A172 (cell line): ENCODE data around the gene B4GALT3. TPM values are rescaled to one million over a fixed set of nuclear protein-coding genes. Genes with fewer than 3 reads are reported as not detected.

ENCODE experiments used
- DNase-seq: peaks from one replicate; pipeline ENCODE4 v3.0.0-alpha.2; 2015; ENCODE audit warnings: low spot score
- total RNA-seq: library from RNA; depleted of rRNA; stranded (reverse); fragments of >200 nt; shearing (Covaris generic); gene quantifications from 2 replicates; pipeline ENCODE4 v1.2.3, GENCODE V29; 2014

B4GALT3 gene
- total RNA-seq, 1 experiment from 2014 or later: 61.1 TPM

GRCh38 chr1:161188381-161188780 is 11.1 kb upstream of the B4GALT3 start:
- DNase-seq: no peak

GRCh38 chr1:161187311-161187710 is 10.0 kb upstream of the B4GALT3 start:
- no peak for DNase-seq

- DNase-seq: no peak
Measured at GRCh38 chr1:161185732-161186311, 8.5 kb upstream of the B4GALT3 start.

- DNase-seq: peak; percentile 47
Measured at GRCh38 chr1:161185282-161185682, 8.0 kb upstream of the B4GALT3 start.

GRCh38 chr1:161182214-161182613 is 4.9 kb upstream of the B4GALT3 start:
- DNase-seq: peak; percentile 84

GRCh38 chr1:161180639-161181038 is 3.3 kb upstream of the B4GALT3 start:
- peak; percentile 32 for DNase-seq

- no peak for DNase-seq
Measured at GRCh38 chr1:161179698-161180097, 2.4 kb upstream of the B4GALT3 start.

GRCh38 chr1:161177936-161178244 is 583 bp upstream of the B4GALT3 start:
- DNase-seq: no peak

- no peak for DNase-seq
Measured at GRCh38 chr1:161176468-161177111, 717 bp downstream of the B4GALT3 start.

GRCh38 chr1:161175771-161176453 is 1.4 kb downstream of the B4GALT3 start:
- DNase-seq: no peak

GRCh38 chr1:161174911-161175310 is 2.4 kb downstream of the B4GALT3 start:
- no peak for DNase-seq

- DNase-seq: no peak
Measured at GRCh38 chr1:161173711-161174110, 3.6 kb downstream of the B4GALT3 start.

- DNase-seq: no peak
Measured at GRCh38 chr1:161172776-161173376, 4.4 kb downstream of the B4GALT3 start.

GRCh38 chr1:161172349-161172748 is 5.0 kb downstream of the B4GALT3 start:
- no peak for DNase-seq

- no peak for DNase-seq
Measured at GRCh38 chr1:161171696-161172095, 5.6 kb downstream of the B4GALT3 start.

GRCh38 chr1:161171191-161171590 is 6.1 kb downstream of the B4GALT3 start:
- no peak for DNase-seq

- no peak for DNase-seq
Measured at GRCh38 chr1:161168906-161169305, 8.4 kb downstream of the B4GALT3 start.

- DNase-seq: peak; percentile 22
Measured at GRCh38 chr1:161166669-161167548, 10.4 kb downstream of the B4GALT3 start.

GRCh38 chr1:161165742-161166668 is 11.3 kb downstream of the B4GALT3 start, which contains the start of gene PPOX:
Gene PPOX (plus strand): TSS chr1:161166426. CDS start chr1:161166848, 422 bp downstream.
- DNase-seq: peak; percentile 99

GRCh38 chr1:161164901-161165610 is 12.3 kb downstream of the B4GALT3 start:
- DNase-seq: no peak
